ENCODE results near the gene TTC27.
"Not testable (repeated sequence)": the region's sequence is repeated elsewhere in the genome, so short reads cannot be mapped to it uniquely, and the experiment has no call there.

Gene TTC27

DNA sequence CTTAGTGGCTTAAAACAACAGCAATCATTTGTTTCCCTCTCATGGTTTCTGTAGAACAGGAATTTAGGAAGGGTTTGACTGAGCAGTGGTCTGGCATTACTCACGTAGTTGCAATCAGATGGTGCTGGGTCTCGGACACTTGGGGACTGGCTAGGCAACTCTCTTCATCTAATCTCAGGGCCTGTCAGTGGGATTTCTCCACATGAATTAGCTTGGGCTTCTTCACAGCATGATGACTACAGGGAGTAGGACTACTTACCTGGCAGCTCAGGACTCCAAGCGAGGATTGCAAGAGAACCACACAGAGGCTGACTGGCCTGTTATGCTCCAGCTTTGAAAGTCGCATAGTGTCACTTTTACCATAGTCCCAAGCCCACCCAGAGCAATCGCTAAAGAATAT, 125.1 kb downstream of the TTC27 start:
- H3K4me3 ChIP-seq (ENCODE audit: low read length in 2 of 2): no peak overlapping the region
- H3K36me3 ChIP-seq (ENCODE audit: control insufficient read depth in 2 of 2, insufficient read depth in 2 of 2, low read length in 2 of 2): peaks cover 0 to 2% of the 10 kb centered on the region in 2 donors
- H3K27me3 ChIP-seq (ENCODE audit: control insufficient read depth in 1 of 2, insufficient read depth in 2 of 2, low read length in 2 of 2): no peaks in the 10 kb centered on the region
- no peaks in the 10 kb centered on the region for H3K9me3 ChIP-seq (ENCODE audit: control insufficient read depth in 2 of 2, low read length in 2 of 2)
- H3K9ac ChIP-seq (ENCODE audit: low read length in 2 of 2): no peak overlapping the region
- no peaks in the 10 kb centered on the region for H3K4me1 ChIP-seq (ENCODE audit: control insufficient read depth, insufficient read depth, low read length)
- H3K27ac ChIP-seq (ENCODE audit: low read length): no peak overlapping the region

DNA sequence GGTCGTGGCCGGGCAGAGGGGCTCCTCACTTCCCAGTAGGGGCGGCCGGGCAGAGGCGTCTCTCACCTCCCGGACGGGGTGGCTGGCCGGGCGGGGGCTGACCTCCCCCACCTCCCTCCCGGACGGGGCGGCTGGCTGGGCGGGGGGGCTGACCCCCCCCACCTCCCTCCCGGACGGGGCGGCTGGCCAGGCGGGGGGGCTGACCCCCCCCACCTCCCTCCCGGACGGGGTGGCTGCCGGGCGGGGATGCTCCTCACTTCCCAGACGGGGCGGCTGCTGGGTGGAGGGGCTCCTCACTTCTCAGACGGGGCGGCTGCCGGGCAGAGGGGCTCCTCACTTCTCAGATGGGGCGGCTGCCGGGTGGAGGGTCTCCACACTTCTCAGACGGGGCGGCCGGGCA, 126.8 kb downstream of the TTC27 start:
- not testable (repeated sequence) for H3K9me3 ChIP-seq (ENCODE audit: control insufficient read depth in 2 of 2, low read length in 2 of 2); H3K4me3 ChIP-seq (ENCODE audit: low read length in 2 of 2); H3K27ac ChIP-seq (ENCODE audit: low read length); H3K27me3 ChIP-seq (ENCODE audit: control insufficient read depth in 1 of 2, insufficient read depth in 2 of 2, low read length in 2 of 2); H3K4me1 ChIP-seq (ENCODE audit: control insufficient read depth, insufficient read depth, low read length); H3K36me3 ChIP-seq (ENCODE audit: control insufficient read depth in 2 of 2, insufficient read depth in 2 of 2, low read length in 2 of 2); H3K9ac ChIP-seq (ENCODE audit: low read length in 2 of 2)

DNA sequence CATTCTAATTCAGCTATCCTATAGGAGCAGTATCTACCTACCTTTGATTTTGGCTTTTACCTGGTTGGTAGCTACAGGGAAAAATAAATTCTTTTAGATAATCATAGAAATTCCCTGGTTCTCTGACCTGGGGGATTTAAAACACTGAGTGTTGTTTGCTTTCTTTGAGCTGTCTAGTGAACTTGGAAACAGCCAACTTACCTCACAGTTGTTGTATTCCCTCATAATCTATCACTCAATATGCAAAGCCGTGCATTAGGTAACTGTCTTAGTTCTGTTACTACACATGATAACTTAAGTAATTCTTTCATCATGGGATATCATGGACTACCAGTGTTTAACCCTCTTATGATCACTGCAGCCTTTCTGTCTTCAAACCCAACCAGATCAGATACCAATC, 127.8 kb downstream of the TTC27 start:
- H3K27me3 ChIP-seq (ENCODE audit: control insufficient read depth in 1 of 2, insufficient read depth in 2 of 2, low read length in 2 of 2): no peaks in the 10 kb centered on the region
- no peaks in the 10 kb centered on the region for H3K4me1 ChIP-seq (ENCODE audit: control insufficient read depth, insufficient read depth, low read length)
- H3K27ac ChIP-seq (ENCODE audit: low read length): no peak overlapping the region
- H3K4me3 ChIP-seq (ENCODE audit: low read length in 2 of 2): no peak overlapping the region
- no peaks in the 10 kb centered on the region for H3K9me3 ChIP-seq (ENCODE audit: control insufficient read depth in 2 of 2, low read length in 2 of 2)
- no peak overlapping the region for H3K9ac ChIP-seq (ENCODE audit: low read length in 2 of 2)
- peaks cover 5 to 6% of the 10 kb centered on the region in 2 donors for H3K36me3 ChIP-seq (ENCODE audit: control insufficient read depth in 2 of 2, insufficient read depth in 2 of 2, low read length in 2 of 2)

DNA sequence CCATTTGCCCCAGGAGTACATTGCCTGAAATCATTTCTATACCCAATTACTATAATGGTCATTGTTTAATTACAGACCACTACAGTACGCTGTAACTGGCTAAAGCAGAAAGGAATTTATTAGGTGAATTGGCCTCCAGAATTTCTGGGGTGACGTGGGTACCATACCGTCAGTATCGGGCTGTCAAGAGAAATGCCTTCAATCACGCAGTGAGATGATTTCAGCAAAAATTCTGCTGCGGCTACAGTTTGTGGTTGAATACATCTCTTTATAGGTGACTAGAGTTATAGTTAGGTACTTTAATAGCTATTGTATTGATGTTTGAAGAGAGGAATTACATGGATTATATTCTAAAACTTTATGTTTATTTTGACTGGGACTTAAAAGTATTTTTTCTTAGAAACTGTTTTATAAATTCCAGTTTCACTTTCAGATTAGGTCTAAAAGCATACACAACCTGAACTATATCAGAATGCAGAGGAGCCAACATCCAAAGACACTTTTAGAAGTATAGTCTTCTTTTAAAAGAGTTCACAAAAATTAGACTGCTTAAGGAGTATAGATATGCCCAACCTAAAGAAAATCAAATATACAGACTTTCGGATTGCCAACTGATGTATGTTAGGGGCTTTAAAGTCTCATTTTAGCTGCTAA, 128.4 kb downstream of the TTC27 start:
- Histone ChIP-seq H3K9me3 (ENCODE audit: control insufficient read depth in 2 of 2, low read length in 2 of 2) (no peaks in the 10 kb centered on the region), H3K4me3 (ENCODE audit: low read length in 2 of 2) (no peak overlapping the region), H3K27me3 (ENCODE audit: control insufficient read depth in 1 of 2, insufficient read depth in 2 of 2, low read length in 2 of 2) (no peaks in the 10 kb centered on the region), H3K4me1 (ENCODE audit: control insufficient read depth, insufficient read depth, low read length) (no peaks in the 10 kb centered on the region), H3K36me3 (ENCODE audit: control insufficient read depth in 2 of 2, insufficient read depth in 2 of 2, low read length in 2 of 2) (peaks cover 6 to 9% of the 10 kb centered on the region in 2 donors), H3K9ac (ENCODE audit: low read length in 2 of 2) (no peak overlapping the region), H3K27ac (ENCODE audit: low read length) (no peak overlapping the region)

DNA sequence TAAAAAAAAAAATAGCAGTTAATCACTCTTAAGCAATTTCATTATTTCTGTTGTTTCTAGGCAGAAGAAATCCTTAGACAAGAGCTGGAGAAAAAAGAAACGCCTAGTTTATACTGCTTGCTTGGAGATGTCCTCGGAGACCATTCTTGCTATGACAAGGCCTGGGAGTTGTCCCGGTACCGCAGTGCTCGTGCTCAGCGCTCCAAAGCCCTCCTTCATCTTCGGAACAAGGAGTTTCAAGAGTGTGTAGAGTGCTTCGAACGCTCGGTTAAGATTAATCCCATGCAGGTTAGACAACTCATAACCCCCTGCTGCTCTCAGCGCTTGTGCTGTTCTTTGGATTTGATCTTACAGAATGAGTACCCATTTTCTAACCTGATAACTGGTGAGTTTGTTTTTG, 130.4 kb downstream of the TTC27 start:
- Histone ChIP-seq H3K27me3 (ENCODE audit: control insufficient read depth in 1 of 2, insufficient read depth in 2 of 2, low read length in 2 of 2) (no peaks in the 10 kb centered on the region), H3K4me3 (ENCODE audit: low read length in 2 of 2) (no peak overlapping the region), H3K9ac (ENCODE audit: low read length in 2 of 2) (no peak overlapping the region), H3K27ac (ENCODE audit: low read length) (no peak overlapping the region), H3K4me1 (ENCODE audit: control insufficient read depth, insufficient read depth, low read length) (no peaks in the 10 kb centered on the region), H3K9me3 (ENCODE audit: control insufficient read depth in 2 of 2, low read length in 2 of 2) (no peaks in the 10 kb centered on the region), H3K36me3 (ENCODE audit: control insufficient read depth in 2 of 2, insufficient read depth in 2 of 2, low read length in 2 of 2) (peaks cover 6 to 9% of the 10 kb centered on the region in 2 donors)

DNA sequence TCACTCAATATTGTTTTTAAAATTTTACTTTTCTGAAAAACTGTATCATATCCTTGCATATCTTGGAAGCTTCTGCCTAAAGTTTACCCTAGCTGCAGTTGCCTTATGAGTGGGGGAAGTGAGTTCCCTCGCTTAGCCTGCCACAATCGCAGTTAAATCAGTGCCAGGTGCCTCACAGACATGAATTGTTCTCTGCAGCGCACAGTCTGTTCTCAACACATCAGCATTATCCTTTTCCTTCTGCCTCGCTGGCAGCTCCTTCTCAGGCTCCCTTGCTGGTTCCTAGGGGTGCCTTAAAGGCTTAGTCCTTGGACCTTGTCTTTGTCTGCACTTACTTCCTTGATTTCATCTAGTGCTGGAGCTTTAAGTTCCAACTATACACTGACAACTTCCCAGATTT, 132.8 kb downstream of the TTC27 start:
- no peaks in the 10 kb centered on the region for H3K4me1 ChIP-seq (ENCODE audit: control insufficient read depth, insufficient read depth, low read length)
- H3K27me3 ChIP-seq (ENCODE audit: control insufficient read depth in 1 of 2, insufficient read depth in 2 of 2, low read length in 2 of 2): no peaks in the 10 kb centered on the region
- no peak overlapping the region for H3K9ac ChIP-seq (ENCODE audit: low read length in 2 of 2)
- no peaks in the 10 kb centered on the region for H3K9me3 ChIP-seq (ENCODE audit: control insufficient read depth in 2 of 2, low read length in 2 of 2)
- H3K27ac ChIP-seq (ENCODE audit: low read length): no peak overlapping the region
- H3K4me3 ChIP-seq (ENCODE audit: low read length in 2 of 2): no peak overlapping the region
- peaks cover 6 to 9% of the 10 kb centered on the region in 2 donors for H3K36me3 ChIP-seq (ENCODE audit: control insufficient read depth in 2 of 2, insufficient read depth in 2 of 2, low read length in 2 of 2)

DNA sequence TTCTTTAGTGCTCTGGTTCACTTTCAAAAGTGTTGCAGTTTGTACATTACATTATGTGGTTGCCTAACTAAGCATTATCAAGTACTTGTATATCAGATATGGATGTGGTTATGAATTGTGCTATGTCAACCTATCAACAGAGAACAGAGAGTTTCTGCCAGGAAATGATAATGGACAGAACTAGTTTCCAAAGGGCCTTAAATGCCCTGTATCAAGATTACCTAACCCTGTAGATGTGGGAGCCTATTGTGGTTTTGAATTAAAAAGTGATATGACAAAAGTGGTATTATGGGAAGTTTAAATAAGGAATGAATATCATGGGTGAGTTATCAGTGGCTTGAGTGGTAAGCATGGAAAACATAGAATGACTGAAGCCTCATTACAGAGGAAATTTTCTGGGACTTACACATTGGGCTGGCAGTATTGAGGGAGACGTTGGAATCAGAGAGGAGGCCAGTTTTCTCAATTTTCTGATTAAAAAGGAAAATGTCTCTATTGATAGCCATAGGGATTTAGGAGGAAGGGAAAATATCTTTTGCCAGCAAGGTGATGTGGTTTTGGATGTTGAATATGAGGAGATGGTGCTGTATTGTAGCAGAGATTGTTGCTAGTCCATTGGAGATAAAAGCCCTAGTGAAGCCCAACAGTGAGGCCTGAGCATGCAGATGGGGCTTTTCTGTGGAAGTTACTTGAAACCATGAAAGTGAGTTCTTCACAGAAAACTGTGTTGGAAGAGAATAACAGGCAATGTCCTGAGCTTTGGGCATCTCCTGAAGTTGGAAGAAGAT, 140.7 kb downstream of the TTC27 start:
- Histone ChIP-seq H3K9me3 (ENCODE audit: control insufficient read depth in 2 of 2, low read length in 2 of 2) (no peaks in the 10 kb centered on the region), H3K36me3 (ENCODE audit: control insufficient read depth in 2 of 2, insufficient read depth in 2 of 2, low read length in 2 of 2) (no peaks in the 10 kb centered on the region), H3K9ac (ENCODE audit: low read length in 2 of 2) (no peak overlapping the region), H3K27me3 (ENCODE audit: control insufficient read depth in 1 of 2, insufficient read depth in 2 of 2, low read length in 2 of 2) (no peaks in the 10 kb centered on the region), H3K4me3 (ENCODE audit: low read length in 2 of 2) (no peak overlapping the region), H3K27ac (ENCODE audit: low read length) (no peak overlapping the region), H3K4me1 (ENCODE audit: control insufficient read depth, insufficient read depth, low read length) (no peaks in the 10 kb centered on the region)

DNA sequence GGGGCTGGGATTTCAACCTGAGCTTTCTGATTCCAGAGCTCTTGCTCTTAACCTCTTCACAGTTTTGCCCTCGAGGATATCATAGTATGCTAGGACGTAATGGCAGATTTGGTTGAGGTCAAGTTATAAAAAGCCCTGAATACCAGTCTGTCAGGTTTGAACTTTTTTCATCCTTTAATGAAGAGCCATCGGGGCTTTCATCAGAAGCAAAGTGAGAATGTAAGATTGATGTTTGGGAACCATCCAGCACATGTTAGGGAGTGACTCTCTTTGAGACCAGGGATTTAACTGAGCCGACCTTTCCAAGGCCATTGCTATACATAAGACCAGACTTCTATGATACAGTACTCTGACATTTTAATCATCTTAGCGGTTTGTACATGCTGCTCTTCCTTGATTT, 142.5 kb downstream of the TTC27 start:
- Histone ChIP-seq H3K36me3 (ENCODE audit: control insufficient read depth in 2 of 2, insufficient read depth in 2 of 2, low read length in 2 of 2) (no peaks in the 10 kb centered on the region), H3K4me1 (ENCODE audit: control insufficient read depth, insufficient read depth, low read length) (no peaks in the 10 kb centered on the region), H3K9ac (ENCODE audit: low read length in 2 of 2) (no peak overlapping the region), H3K27ac (ENCODE audit: low read length) (no peak overlapping the region), H3K9me3 (ENCODE audit: control insufficient read depth in 2 of 2, low read length in 2 of 2) (no peaks in the 10 kb centered on the region), H3K27me3 (ENCODE audit: control insufficient read depth in 1 of 2, insufficient read depth in 2 of 2, low read length in 2 of 2) (no peaks in the 10 kb centered on the region), H3K4me3 (ENCODE audit: low read length in 2 of 2) (no peak overlapping the region)

DNA sequence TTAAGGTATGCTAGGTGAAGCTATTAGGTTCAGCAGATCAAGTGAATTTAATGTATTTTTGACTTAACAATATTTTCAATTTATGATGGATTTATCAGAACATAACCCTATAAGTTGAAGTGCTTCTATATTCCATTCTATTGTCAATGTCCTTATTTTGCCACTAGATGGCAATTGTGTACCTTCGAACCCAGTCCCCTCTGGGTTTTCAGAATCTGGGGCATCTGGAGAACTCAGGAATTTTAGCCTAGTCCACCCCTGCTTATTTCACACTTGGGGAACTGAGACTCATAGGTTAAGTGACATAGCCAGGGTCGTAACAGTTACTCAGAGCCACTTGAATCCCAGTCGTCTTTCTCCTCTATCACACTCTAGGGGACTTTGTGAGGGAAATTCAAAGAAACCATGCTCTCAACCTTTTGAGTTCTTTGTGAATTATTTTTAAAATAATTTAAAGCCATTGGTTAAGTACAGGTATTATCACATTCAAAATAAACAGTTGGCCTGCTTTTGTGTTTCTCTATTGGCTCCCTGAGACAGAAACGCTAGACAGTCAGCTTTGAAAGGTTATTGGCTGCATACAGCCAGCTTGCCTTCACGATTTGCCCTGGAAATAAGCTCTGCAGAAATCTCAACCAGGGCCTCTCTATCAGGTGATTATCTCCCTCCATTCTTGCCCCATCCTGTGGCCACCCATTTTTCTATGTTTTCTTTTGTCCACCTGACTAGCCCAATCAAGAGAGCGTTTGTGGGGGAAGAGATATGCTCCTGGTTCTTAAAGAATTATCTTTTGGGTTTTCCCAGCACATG, 145.0 kb downstream of the TTC27 start:
- H3K4me3 ChIP-seq (ENCODE audit: low read length in 2 of 2): no peak overlapping the region
- no peaks in the 10 kb centered on the region for H3K4me1 ChIP-seq (ENCODE audit: control insufficient read depth, insufficient read depth, low read length)
- H3K36me3 ChIP-seq (ENCODE audit: control insufficient read depth in 2 of 2, insufficient read depth in 2 of 2, low read length in 2 of 2): no peaks in the 10 kb centered on the region
- no peaks in the 10 kb centered on the region for H3K9me3 ChIP-seq (ENCODE audit: control insufficient read depth in 2 of 2, low read length in 2 of 2)
- no peak overlapping the region for H3K9ac ChIP-seq (ENCODE audit: low read length in 2 of 2)
- H3K27me3 ChIP-seq (ENCODE audit: control insufficient read depth in 1 of 2, insufficient read depth in 2 of 2, low read length in 2 of 2): no peaks in the 10 kb centered on the region
- no peak overlapping the region for H3K27ac ChIP-seq (ENCODE audit: low read length)

DNA sequence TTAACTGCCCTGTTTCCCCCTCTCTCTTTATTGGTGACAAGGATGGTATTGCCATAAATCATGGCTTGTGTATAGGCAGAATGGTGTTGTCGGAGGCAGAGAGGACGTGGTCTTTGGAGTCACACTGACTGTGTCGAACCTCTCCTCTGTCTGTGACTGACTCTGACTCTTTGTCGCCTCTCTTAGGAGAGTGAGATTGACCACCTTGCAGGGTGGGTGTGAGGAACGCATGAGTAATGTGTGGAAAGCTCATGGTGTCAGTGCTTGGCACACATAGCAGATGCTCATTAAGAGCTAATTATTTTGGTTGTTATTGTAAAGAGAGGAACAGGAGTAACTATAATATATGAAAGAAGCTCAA, 145.6 kb downstream of the TTC27 start:
- Histone ChIP-seq H3K36me3 (ENCODE audit: control insufficient read depth in 2 of 2, insufficient read depth in 2 of 2, low read length in 2 of 2) (no peaks in the 10 kb centered on the region), H3K27ac (ENCODE audit: low read length) (no peak overlapping the region), H3K9ac (ENCODE audit: low read length in 2 of 2) (no peak overlapping the region)

More for the DNA sequence above, 145.6 kb downstream of the TTC27 start:
- no peaks in the 10 kb centered on the region for H3K4me1 ChIP-seq (ENCODE audit: control insufficient read depth, insufficient read depth, low read length)
- H3K27me3 ChIP-seq (ENCODE audit: control insufficient read depth in 1 of 2, insufficient read depth in 2 of 2, low read length in 2 of 2): no peaks in the 10 kb centered on the region
- H3K9me3 ChIP-seq (ENCODE audit: control insufficient read depth in 2 of 2, low read length in 2 of 2): no peaks in the 10 kb centered on the region
- no peak overlapping the region for H3K4me3 ChIP-seq (ENCODE audit: low read length in 2 of 2)
